Mucosa of descending colon (tissue), 3 donors: ENCODE data around the gene FAM98A. TPM values are rescaled to one million over a fixed set of nuclear protein-coding genes. Genes with fewer than 3 reads are reported as not detected.

Source experiments
- ATAC-seq: fragments of 200-7000 bp; cut with Tn5 transposase; one replicate; pipeline ENCODE4 v1.9.1; 2020; ENCODE audit warnings: mild to moderate bottlenecking, moderate library complexity
- DNase-seq, 3 donors: peaks; one replicate each; pipeline ENCODE4 v3.0.0-alpha.2; 2020
- H3K36me3 ChIP-seq: fragments of 200-600 bp; one replicate; pipeline ENCODE4 v1.8.0; 2021; ENCODE audit warnings: low read depth, mild to moderate bottlenecking
- H3K4me1 ChIP-seq: fragments of 200-600 bp; one replicate; pipeline ENCODE4 v1.8.0; 2021; ENCODE audit warnings: low read depth, mild to moderate bottlenecking
- H3K4me3 ChIP-seq: fragments of 200-600 bp; one replicate; pipeline ENCODE4 v1.8.0; 2021; ENCODE audit warnings: mild to moderate bottlenecking
- H3K9me3 ChIP-seq: fragments of 200-600 bp; one replicate; pipeline ENCODE4 v1.8.0; 2021; ENCODE audit warnings: mild to moderate bottlenecking
- intact Hi-C, 2 donors: fragments of 100-400 bp; cut with DNase I in 1 of 2; cut with micrococcal nuclease in 1 of 2; formaldehyde crosslinking; loops; one replicate each; pipeline versions ENCODE4 v1.11.0 to v1.11.1; 2022; cut with DNase I, micrococcal nuclease
- total RNA-seq, 3 donors: library from RNA; stranded (reverse); fragmentation: NEBNext Ultra II Directional in 2 of 3; extraction: Animal tissue kit (Norgen Biotek cat#: 25700) in 2 of 3; gene quantifications; one replicate each; pipeline versions ENCODE4 v1.2.1 to v1.2.4, GENCODE V29; 2021 to 2023
- TF ChIP-seq, protein P1 (sequence below): fragments of 200-600 bp; IDR thresholded peaks from one replicate; pipeline ENCODE4 v1.8.0; 2022; ENCODE audit warnings: antibody characterized with exemption, mild to moderate bottlenecking
- donor health status: DM: no; HTN: no; CAD: no; lungs with moderate emphysema.
- donor health status: DM: no; HTN: no; CAD: no.
- donor health status: DM: no; HTN: yes; CAD: no.

Gene FAM98A
- total RNA-seq, 3 donors from 2014 or later = 18.6 to 46.9 (median 34.7) TPM

DNA sequence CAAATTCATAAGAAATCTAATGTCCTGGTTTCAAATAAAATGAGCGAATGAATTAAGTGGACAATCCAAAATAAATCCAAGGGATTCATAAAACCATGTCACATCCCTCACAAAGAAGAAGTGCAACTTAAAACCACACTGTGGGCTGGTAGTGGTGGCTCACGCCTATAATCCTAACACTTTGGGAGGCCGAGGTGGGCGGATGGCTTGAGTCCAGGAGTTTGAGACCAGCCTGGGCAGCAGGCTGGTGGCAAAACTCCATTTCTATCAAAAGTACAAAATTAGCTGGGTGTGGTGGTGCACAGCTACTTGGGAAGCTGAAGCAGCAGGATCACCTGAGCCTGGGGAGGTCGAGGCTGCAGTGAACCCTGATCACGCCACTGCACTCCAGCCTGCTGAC, 25.4 kb downstream of the FAM98A start:
- no peaks in the 10 kb centered on the region for H3K4me1 ChIP-seq
- intact Hi-C loops = no loop called here
- TF ChIP-seq, protein P1, sequence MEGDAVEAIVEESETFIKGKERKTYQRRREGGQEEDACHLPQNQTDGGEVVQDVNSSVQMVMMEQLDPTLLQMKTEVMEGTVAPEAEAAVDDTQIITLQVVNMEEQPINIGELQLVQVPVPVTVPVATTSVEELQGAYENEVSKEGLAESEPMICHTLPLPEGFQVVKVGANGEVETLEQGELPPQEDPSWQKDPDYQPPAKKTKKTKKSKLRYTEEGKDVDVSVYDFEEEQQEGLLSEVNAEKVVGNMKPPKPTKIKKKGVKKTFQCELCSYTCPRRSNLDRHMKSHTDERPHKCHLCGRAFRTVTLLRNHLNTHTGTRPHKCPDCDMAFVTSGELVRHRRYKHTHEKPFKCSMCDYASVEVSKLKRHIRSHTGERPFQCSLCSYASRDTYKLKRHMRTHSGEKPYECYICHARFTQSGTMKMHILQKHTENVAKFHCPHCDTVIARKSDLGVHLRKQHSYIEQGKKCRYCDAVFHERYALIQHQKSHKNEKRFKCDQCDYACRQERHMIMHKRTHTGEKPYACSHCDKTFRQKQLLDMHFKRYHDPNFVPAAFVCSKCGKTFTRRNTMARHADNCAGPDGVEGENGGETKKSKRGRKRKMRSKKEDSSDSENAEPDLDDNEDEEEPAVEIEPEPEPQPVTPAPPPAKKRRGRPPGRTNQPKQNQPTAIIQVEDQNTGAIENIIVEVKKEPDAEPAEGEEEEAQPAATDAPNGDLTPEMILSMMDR = no peak
- no peak overlapping the region for H3K4me3 ChIP-seq
- no peaks in the 10 kb centered on the region for H3K9me3 ChIP-seq
- H3K36me3 ChIP-seq = no peaks in the 10 kb centered on the region
- ATAC-seq = no peak
- DNase-seq = no peak

DNA sequence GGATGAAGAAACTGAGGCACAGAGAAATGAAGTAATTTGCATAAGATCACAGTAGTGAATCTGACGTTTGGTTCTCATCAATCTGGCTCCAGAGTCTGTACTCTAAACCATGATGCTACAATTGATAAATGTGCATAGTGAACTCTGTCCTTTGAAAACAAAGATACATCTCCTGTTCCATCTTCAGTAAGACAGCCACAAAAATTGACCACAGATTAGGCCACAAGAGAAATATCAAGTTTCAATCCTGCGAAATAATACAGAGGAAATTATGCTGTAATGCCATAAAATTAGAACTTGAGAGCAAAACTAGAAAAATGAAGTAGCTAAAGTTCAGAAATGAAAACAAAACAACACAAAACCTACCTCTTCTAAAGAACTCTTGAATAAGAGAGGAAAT, 28.4 kb downstream of the FAM98A start:
- no peak for ATAC-seq
- TF ChIP-seq, protein P1 = no peak
- H3K4me3 ChIP-seq = no peak overlapping the region
- no peaks in the 10 kb centered on the region for H3K36me3 ChIP-seq
- no peaks in the 10 kb centered on the region for H3K4me1 ChIP-seq
- DNase-seq = no peak
- intact Hi-C loops = no loop called here
- no peaks in the 10 kb centered on the region for H3K9me3 ChIP-seq

DNA sequence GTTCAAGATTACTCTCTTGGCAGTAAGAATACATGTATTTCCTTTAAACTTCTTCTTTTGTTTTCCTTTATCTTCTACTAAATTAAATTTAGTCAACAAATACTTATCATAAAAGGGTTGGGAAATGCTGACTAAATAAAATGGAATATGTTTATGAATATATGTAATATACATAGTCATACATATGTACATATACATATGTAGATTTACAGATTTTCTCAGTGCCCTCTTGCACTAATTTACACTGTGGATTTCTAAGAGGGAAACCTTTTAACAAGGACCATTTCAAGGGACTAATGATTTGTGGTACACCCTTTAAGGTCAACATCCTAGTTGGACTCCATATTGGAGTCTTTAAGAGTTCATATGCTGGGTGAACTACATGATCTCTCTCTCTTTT, 37.2 kb downstream of the FAM98A start:
- Histone ChIP-seq H3K4me3 (no peak overlapping the region), H3K4me1 (no peaks in the 10 kb centered on the region), H3K9me3 (no peaks in the 10 kb centered on the region), H3K36me3 (no peaks in the 10 kb centered on the region)
- TF ChIP-seq, protein P1 = no peak
- DNase-seq = no peak
- ATAC-seq = no peak
- intact Hi-C loops = no loop called here

DNA sequence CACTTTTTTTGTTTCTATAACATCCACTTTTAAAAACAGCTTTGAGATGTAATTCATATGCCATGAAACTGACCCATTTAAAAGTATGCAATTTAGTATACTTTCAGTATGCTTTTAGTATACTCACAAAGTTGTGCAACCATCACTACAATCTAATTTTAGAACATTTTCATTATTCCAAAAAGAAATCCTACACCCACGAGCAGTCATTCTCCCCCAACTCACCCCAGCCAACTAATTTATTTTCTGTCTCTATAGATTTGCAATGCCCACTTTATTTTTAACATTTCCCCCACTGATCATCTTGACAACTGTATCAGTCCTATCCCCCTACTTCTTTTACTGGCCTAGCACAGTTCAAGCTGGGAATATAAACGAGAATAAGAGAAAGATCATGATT, 39.1 kb downstream of the FAM98A start:
- TF ChIP-seq, protein P1 = no peak
- no peak for ATAC-seq
- no peak overlapping the region for H3K4me3 ChIP-seq
- intact Hi-C loops = no loop called here
- DNase-seq = no peak
- H3K36me3 ChIP-seq = no peaks in the 10 kb centered on the region
- H3K9me3 ChIP-seq = no peaks in the 10 kb centered on the region
- no peaks in the 10 kb centered on the region for H3K4me1 ChIP-seq

DNA sequence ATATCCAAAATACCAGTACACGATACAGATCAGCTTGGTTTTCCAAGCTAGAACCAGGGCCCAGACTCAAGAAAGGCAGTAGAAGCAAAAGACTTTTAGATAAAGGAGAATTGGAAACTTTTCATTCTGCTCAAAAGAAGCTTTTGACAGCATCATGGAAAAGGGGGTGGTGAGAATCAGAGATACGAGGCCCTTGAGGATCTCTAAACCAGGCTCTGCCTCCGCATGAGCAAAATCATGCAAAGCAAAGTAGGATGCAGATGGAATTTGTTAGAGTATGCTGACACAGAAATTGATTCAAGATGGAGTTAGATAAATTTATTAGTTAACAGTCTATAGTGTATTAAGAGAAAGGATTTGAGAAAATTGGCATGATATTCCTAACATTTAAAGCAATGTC, 39.8 kb downstream of the FAM98A start:
- TF ChIP-seq, protein P1 = no peak
- no peak for ATAC-seq
- intact Hi-C loops = no loop called here
- no peak for DNase-seq
- Histone ChIP-seq H3K9me3 (no peaks in the 10 kb centered on the region), H3K4me3 (no peak overlapping the region), H3K36me3 (no peaks in the 10 kb centered on the region), H3K4me1 (no peaks in the 10 kb centered on the region)

DNA sequence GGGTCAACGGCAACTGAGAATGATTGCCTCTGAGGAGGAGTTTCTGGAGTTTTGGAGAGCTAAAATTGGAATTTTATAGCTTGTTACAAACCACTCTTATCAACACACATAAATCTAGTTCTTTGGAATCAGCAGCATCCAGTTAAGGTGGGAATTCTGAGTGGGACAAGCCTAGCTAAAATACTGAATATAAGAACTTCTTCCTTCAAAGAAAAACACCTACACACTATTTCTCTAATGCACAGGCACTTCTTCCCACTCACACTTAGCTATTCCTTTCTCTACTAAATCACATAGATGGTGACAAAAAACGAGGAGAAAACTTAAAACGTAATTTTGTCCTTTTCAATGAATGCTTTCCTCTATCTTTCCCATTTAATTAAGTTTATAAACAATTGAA, 43.4 kb downstream of the FAM98A start:
- no peak overlapping the region for H3K4me3 ChIP-seq
- H3K4me1 ChIP-seq = no peaks in the 10 kb centered on the region
- TF ChIP-seq, protein P1 = no peak
- no peaks in the 10 kb centered on the region for H3K36me3 ChIP-seq
- no peak for ATAC-seq
- H3K9me3 ChIP-seq = no peaks in the 10 kb centered on the region
- intact Hi-C loops = no loop called here
- no peak for DNase-seq
